ENCODE results near the gene TGFBI. TPM values are rescaled to one million over a fixed set of nuclear protein-coding genes. Genes with fewer than 3 reads are reported as not detected.

TGFBI gene
- total and polyA plus RNA-seq, 9 of the 15 experiments (the other 6 are each of a cell fraction or from before 2014, with no cell fraction given), result 0.05 to 0.62 (median 0.08) TPM; not detected in 6

DNA sequence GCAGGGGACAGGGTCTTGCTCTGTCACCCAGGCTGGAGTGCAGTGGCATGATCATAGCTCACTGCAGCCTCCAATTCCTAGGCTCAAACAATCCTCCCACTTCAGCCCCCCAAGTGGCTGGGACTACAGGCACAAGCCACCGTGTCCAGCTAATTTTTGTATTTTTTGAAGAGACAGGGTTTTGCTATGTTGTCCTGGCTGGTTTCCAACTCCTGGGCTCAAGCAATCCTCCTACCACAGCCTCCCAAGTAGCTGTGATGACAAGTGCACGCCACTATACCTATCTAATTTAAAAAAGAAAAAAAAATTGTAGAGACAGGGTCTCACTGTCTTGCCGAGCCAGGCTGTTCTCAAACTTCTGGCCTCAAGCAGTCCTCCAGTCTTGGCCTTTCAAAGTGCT is 42.4 kb upstream of the TGFBI start:
- ChIA-PET CTCF (ENCODE audit: low intra/inter-chr PET ratio) (interaction anchor here (0.5 kb wide), 1 partner anchor 1459 kb away, joined by 5 read pairs; no protein-coding TSS in a partner anchor), POLR2A (interaction anchor here (1.3 to 1.5 kb wide), 3 partner anchors 8 to 16 kb away, joined by 3 to 4 read pairs (median 4); no protein-coding TSS in a partner anchor)
- no peak for DNase-seq (ENCODE audit: extremely low read depth in 1 of 4, low spot score in 3 of 4)
- in situ Hi-C loops (cut with MboI) (no loop called here), intact Hi-C loops (cut with micrococcal nuclease) (no loop called here)
- Histone ChIP-seq H3K4me1 (replicated peaks in 1 of 2; ENCODE audit: control insufficient read depth in 2 of 2, insufficient read depth in 2 of 2, low read length in 2 of 2) (peaks cover 0 to 5% of the 10 kb centered on the region in 2 experiments; a peak in 1 of 5 replicates), H3K4me3 (no peak overlapping the region), H2AFZ (ENCODE audit: low read depth, low read length) (no peak overlapping the region), H3K79me2 (ENCODE audit: control insufficient read depth, insufficient read depth, low read length) (no peaks in the 10 kb centered on the region), H3K36me3 (ENCODE audit: control insufficient read depth, insufficient read depth, low read length) (no peaks in the 10 kb centered on the region), H3K27me3 (ENCODE audit: control insufficient read depth in 2 of 2, insufficient read depth in 2 of 2, low read length in 2 of 2) (peaks cover 0 to 12% of the 10 kb centered on the region in 2 experiments; a peak in 3 of 5 replicates), H3K4me2 (ENCODE audit: insufficient read depth, low read length) (no peak overlapping the region), H3K9me3 (replicated peaks; ENCODE audit: control insufficient read depth, insufficient read depth, low read depth, low read length) (no peaks in the 10 kb centered on the region), H3K9ac (ENCODE audit: insufficient read depth in 1 of 2, low read depth in 2 of 2, low read length in 2 of 2) (no peak overlapping the region), H3K27ac (ENCODE audit: extremely low read depth, low read depth, low read length) (no peak overlapping the region), H3K9me1 (ENCODE audit: control insufficient read depth, insufficient read depth, low read length) (no peaks in the 10 kb centered on the region), H4K20me1 (replicated peaks; ENCODE audit: control insufficient read depth, insufficient read depth, low read length) (no peaks in the 10 kb centered on the region)
- no TSS peak for BruUV-seq (replicated peaks)
- FAIRE-seq, result no peak
- peak; percentile 21; the same call in 1 of the 2 replicates for TF ChIP-seq NFIC (IDR thresholded peaks at IDR 0.05)
- TF ChIP-seq NONO (IDR thresholded peaks at IDR 0.05; ENCODE audit: low read depth in 2 of 2, low read length in 1 of 2), result no peak
- ATAC-seq, result no peak
- 6% methylated on average over 3 of the region's 3 CpGs for WGBS (ENCODE audit: insufficient coverage, low coverage, missing lambda C conversion rate)

DNA sequence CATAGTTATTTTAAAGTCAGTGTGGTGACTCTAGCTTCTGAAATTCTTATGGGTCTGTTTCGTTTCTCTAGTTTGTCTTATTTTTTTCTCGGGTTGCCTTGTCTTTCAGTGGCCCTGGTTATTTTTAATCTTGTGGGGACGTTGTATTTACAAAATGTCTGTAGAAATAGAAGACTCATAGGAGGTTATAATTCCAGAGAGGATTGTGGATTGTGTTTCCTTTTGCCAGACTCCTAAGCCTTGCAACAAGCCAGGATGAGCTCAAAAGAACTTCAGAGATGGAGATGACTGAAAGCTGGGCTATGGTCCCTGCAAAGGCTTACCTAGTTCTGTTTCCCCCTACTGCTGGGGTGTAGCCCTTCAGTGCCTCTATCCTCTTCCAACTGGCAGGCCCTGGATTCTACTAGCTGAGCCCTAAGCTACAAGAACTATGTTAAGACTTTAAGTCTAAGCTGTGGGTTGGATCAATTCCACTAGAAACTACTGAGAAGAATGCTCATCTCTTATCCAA is 41.8 kb upstream of the TGFBI start:
- no peak overlapping the region for H3K27ac ChIP-seq (ENCODE audit: extremely low read depth, low read depth, low read length)
- no peak for ATAC-seq
- H3K27me3 ChIP-seq (ENCODE audit: control insufficient read depth in 2 of 2, insufficient read depth in 2 of 2, low read length in 2 of 2), result peaks cover 3 to 12% of the 10 kb centered on the region in 2 experiments; a peak in 3 of 5 replicates
- H3K36me3 ChIP-seq (ENCODE audit: control insufficient read depth, insufficient read depth, low read length), result no peaks in the 10 kb centered on the region
- no peaks in the 10 kb centered on the region for H4K20me1 ChIP-seq (replicated peaks; ENCODE audit: control insufficient read depth, insufficient read depth, low read length)
- H3K4me3 ChIP-seq, result no peak overlapping the region
- no peaks in the 10 kb centered on the region for H3K9me3 ChIP-seq (replicated peaks; ENCODE audit: control insufficient read depth, insufficient read depth, low read depth, low read length)
- ChIA-PET POLR2A (interaction anchor here (1.3 to 1.5 kb wide), 3 partner anchors 9 to 16 kb away, joined by 3 to 4 read pairs (median 4); no protein-coding TSS in a partner anchor), CTCF (ENCODE audit: low intra/inter-chr PET ratio) (interaction anchor here (0.5 kb wide), 1 partner anchor 1459 kb away, joined by 5 read pairs; no protein-coding TSS in a partner anchor)
- H3K4me2 ChIP-seq (ENCODE audit: insufficient read depth, low read length), result no peak overlapping the region
- intact Hi-C loops (cut with micrococcal nuclease), result no loop called here
- no peak for FAIRE-seq
- BruUV-seq (replicated peaks), result no TSS peak
- 2% methylated on average over 3 of the region's 3 CpGs for WGBS (ENCODE audit: insufficient coverage, low coverage, missing lambda C conversion rate)
- H2AFZ ChIP-seq (ENCODE audit: low read depth, low read length), result peak overlapping the region; percentile 30; the same call in 1 of the 2 replicates
- H3K9me1 ChIP-seq (ENCODE audit: control insufficient read depth, insufficient read depth, low read length), result no peaks in the 10 kb centered on the region
- no peak for DNase-seq (ENCODE audit: extremely low read depth in 1 of 4, low spot score in 3 of 4)
- peaks cover 0 to 5% of the 10 kb centered on the region in 2 experiments; a peak in 1 of 5 replicates for H3K4me1 ChIP-seq (replicated peaks in 1 of 2; ENCODE audit: control insufficient read depth in 2 of 2, insufficient read depth in 2 of 2, low read length in 2 of 2)
- no peak overlapping the region for H3K9ac ChIP-seq (ENCODE audit: insufficient read depth in 1 of 2, low read depth in 2 of 2, low read length in 2 of 2)
- in situ Hi-C loops (cut with MboI), result no loop called here
- no peaks in the 10 kb centered on the region for H3K79me2 ChIP-seq (ENCODE audit: control insufficient read depth, insufficient read depth, low read length)
- TF ChIP-seq NELFE (IDR thresholded peaks at IDR 0.05; ENCODE audit: insufficient read depth, insufficient read length), result no peak
- TF ChIP-seq, protein P1, sequence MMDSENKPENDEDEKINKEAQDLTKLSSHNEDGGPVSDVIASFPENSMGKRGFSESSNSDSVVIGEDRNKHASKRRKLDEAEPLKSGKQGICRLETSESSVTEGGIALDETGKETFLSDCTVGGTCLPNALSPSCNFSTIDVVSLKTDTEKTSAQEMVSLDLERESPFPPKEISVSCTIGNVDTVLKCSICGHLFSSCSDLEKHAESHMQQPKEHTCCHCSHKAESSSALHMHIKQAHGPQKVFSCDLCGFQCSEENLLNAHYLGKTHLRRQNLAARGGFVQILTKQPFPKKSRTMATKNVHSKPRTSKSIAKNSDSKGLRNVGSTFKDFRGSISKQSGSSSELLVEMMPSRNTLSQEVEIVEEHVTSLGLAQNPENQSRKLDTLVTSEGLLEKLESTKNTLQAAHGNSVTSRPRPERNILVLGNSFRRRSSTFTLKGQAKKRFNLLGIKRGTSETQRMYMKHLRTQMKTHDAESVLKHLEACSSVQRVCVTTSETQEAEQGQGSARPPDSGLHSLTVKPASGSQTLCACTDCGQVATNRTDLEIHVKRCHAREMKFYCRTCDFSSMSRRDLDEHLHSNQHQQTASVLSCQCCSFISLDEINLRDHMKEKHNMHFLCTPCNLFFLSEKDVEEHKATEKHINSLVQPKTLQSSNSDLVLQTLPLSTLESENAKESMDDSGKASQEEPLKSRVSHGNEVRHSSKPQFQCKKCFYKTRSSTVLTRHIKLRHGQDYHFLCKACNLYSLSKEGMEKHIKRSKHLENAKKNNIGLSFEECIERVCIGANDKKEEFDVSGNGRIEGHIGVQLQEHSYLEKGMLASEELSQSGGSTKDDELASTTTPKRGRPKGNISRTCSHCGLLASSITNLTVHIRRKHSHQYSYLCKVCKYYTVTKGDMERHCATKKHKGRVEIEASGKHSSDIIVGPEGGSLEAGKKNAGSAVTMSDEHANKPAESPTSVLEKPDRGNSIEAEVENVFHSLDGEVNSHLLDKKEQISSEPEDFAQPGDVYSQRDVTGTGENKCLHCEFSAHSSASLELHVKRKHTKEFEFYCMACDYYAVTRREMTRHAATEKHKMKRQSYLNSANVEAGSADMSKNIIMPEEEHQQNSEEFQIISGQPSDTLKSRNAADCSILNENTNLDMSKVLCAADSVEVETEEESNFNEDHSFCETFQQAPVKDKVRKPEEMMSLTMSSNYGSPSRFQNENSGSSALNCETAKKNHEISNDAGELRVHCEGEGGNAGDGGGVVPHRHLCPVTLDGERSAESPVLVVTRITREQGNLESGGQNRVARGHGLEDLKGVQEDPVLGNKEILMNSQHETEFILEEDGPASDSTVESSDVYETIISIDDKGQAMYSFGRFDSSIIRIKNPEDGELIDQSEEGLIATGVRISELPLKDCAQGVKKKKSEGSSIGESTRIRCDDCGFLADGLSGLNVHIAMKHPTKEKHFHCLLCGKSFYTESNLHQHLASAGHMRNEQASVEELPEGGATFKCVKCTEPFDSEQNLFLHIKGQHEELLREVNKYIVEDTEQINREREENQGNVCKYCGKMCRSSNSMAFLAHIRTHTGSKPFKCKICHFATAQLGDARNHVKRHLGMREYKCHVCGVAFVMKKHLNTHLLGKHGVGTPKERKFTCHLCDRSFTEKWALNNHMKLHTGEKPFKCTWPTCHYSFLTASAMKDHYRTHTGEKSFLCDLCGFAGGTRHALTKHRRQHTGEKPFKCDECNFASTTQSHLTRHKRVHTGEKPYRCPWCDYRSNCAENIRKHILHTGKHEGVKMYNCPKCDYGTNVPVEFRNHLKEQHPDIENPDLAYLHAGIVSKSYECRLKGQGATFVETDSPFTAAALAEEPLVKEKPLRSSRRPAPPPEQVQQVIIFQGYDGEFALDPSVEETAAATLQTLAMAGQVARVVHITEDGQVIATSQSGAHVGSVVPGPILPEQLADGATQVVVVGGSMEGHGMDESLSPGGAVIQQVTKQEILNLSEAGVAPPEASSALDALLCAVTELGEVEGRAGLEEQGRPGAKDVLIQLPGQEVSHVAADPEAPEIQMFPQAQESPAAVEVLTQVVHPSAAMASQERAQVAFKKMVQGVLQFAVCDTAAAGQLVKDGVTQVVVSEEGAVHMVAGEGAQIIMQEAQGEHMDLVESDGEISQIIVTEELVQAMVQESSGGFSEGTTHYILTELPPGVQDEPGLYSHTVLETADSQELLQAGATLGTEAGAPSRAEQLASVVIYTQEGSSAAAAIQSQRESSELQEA (IDR thresholded peaks at IDR 0.05; ENCODE audit: low read depth), result no peak
- TF ChIP-seq HNRNPL (IDR thresholded peaks at IDR 0.05; ENCODE audit: low read depth, low read length), result no peak
- no peak for TF ChIP-seq ZNF224 (CRISPR knock-in tag; IDR thresholded peaks at IDR 0.05)
- no peak for TF ChIP-seq ATF1 (CRISPR knock-in tag; IDR thresholded peaks at IDR 0.05)
- TF ChIP-seq ATF1 (tag; IDR thresholded peaks at IDR 0.05), result no peak
